ENCODE data around the gene TANGO6.

TANGO6 gene

DNA sequence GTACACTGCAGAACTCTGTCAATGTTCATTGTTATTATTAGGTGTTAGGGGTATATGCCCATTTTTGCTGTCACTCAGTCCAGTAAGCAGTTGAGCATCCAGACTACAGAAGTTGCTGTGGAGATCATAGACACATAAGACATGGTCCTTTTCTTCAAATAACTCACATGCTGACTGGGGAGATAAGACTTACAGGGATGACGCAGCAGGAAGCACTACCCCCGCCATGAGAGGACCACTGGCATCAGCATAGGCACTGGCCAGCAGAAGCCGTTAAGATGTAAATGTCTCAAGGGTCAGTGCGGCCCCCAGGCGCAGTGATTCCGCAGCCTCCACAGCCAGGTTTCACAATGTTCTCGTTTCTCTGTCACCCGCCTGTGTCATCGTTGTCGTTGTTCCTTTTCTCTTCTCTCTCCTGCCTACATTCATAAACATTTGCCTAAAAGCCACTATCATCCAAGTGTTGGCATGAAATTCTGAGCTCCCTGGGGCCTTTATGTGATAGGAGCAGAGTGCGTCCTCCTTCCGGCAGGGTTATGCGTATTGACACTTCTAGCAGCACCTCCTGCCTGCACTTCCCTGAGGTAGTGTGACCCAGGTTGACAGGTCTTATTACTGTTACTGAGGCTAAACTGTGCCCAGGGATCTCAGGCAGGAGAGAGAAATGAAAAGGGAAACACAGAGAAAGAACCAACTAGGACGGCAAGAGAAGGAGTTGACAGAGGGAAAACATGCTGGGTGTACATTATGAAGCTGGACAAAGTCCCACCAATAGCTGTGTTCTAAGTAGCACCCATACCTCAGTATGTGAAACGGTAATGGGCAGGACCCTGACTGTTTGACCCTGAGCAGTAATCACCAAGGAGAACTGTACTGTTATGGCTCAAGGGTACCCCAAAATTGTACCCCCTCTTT is 17.9 kb downstream of the TANGO6 start:
- no peak for DNase-seq (ENCODE audit: insufficient read length, low spot score)
- FAIRE-seq: no peak

GRCh38 chr16:68866933-68867332 is 23.6 kb downstream of the TANGO6 start:
- FAIRE-seq (no peak), DNase-seq (ENCODE audit: insufficient read length, low spot score) (no peak)

DNA sequence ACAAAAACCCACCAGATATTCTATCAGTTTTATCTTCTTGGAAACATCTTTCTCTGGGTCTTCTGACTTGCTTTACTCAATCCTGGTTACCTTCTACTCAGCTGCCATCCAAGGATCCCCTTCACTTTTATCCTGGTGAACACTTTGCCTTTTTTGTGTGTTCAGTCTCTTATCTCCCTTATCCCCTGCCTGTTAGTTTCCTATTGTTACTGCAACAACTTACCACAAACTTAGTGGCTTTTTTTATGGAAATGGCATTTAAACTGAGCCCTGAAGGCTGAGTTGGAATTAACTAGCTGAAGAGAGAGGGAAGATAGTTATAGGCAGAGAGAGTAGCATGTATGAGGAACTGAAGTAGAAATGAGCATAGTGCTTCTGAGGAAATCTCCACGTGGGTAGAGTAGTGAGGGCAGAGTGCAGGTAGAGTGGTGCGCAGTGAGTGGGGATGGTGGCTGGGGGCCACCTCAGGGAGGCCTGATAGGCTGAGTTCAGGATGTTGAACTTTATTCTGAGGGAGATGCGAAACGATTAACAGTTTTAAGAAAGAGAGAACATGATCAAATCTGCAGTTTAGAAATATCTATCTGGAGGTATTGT is 26.3 kb downstream of the TANGO6 start:
- no peak for DNase-seq (ENCODE audit: insufficient read length, low spot score)
- FAIRE-seq: no peak

DNA sequence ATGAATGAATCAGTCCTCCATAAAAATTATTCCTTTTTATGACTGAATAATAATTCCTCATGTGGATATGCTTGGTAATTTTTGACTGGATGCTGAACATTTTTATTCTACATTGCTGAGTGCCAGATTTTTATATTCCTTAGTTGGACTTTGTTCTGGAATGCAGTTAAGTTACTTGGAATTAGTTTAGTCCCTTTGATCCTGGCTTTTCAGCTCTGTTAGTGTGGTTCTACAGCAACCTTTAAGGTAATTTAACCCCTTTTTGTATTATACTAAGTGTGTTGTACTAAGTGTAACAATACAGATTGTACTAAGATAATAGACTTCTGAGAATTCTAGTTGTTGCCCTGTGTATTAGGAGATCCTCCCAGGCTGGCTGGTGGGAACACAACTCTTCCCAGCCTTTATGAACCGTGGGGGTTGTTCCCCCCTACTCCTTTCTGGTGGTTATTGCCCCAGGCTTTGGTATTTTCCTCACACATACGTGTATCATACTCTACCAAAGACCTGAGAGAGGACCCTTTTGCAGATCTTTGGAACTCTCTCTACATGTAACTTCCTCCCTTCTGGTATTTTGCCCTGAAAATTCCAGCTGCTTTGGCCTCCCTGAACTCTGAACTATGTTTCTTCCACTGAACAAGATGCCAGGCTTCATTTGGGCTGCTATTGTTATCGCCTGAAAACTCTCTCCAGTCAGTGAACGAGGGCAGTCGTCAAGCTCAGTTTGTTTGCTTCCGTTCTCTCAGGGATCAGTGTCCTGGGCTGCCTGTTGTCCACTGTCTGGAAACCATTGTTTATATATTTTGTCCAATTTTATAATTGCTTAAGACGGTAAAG is 30.5 kb downstream of the TANGO6 start:
- FAIRE-seq: no peak
- no peak for DNase-seq (ENCODE audit: insufficient read length, low spot score)

- no peak for FAIRE-seq
These were observed 32.5 kb downstream of the TANGO6 start for GRCh38 chr16:68875871-68876270.

GRCh38 chr16:68883685-68884084 is 40.4 kb downstream of the TANGO6 start:
- DNase-seq (ENCODE audit: insufficient read length, low spot score) (no peak), FAIRE-seq (no peak)

More at GRCh38 chr16:68875871-68876270, 32.5 kb downstream of the TANGO6 start:
- no peak for DNase-seq (ENCODE audit: insufficient read length, low spot score)

DNA sequence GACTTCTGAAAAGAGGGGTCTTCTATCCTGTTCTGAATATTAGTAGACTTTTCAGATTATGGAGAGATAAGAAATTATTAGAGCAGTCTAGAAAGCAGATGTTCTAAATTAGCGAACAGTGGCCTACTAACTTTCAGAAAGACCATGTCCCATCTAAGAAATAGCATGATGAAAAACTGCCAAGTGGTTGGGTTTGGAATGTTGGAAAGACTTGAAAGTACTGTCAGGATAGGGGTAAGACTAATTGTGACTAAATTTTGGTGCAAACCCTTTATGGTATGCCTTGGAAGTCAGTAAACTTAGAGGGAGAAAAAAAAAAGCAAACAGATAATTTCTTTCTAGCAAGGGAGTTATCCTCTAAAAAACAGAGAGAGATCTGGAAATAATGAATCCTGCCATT is 41.1 kb downstream of the TANGO6 start:
- FAIRE-seq (no peak), DNase-seq (ENCODE audit: insufficient read length, low spot score) (no peak)

- no peak for FAIRE-seq
- no peak for DNase-seq (ENCODE audit: insufficient read length, low spot score)
These were observed 41.8 kb downstream of the TANGO6 start for GRCh38 chr16:68884861-68885720.

DNA sequence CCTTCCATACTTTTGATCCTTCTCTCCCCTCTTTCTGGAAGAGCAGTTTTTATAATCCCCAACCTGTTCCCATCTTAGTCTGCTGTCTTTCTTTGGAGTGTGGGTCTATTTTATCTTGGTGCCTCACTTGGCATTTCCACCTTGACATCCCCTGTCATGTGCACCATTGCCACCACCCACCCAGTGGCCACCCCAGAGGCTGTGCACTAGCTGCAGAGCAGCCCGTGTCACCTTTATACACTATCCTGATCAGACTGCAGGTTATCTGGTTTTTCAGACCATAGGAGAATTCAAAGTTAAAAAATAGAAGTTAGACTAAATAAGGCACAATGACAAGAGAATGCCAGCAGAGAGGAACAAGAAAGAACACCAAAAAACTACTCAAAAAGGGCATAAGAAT is 43.8 kb downstream of the TANGO6 start:
- no peak for FAIRE-seq

DNA sequence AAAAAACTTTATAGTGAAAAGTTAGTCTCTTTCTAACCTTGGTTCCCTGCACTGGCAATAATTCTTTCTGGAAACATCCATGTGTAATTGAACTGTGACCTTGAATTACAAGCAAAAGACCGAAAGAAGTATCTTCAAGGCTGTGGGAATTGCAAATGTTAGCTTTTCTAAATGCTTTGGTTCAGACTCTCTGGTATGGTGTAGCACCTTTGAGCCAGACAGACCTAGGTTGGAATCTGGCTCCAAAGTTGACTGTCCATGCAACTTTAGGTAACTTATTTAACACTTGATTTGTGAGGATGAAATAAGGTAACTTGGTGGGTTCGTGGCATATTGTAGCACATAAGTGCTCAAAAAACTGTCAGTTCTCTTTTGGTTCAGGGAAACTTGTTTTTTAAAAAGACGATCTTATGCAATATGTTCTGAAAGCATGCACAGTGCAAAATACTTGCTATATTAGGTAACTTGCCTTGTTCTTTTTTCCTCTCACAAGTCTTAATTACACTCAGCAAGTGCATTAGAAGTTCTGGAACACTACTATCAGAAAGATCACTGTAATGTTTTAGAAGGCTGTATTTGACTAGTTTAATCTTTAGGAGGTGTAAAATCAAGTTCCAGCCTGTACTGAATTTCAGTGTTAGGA is 46.3 kb downstream of the TANGO6 start:
- FAIRE-seq (no peak), DNase-seq (ENCODE audit: insufficient read length, low spot score) (no peak)

More for the DNA sequence above, 43.8 kb downstream of the TANGO6 start:
- no peak for DNase-seq (ENCODE audit: insufficient read length, low spot score)

- no peak for DNase-seq (ENCODE audit: insufficient read length, low spot score)
- no peak for FAIRE-seq
These were observed 48.9 kb downstream of the TANGO6 start for GRCh38 chr16:68892214-68892613.

GRCh38 chr16:68892898-68893297 is 49.6 kb downstream of the TANGO6 start:
- no peak for DNase-seq (ENCODE audit: insufficient read length, low spot score)
- no peak for FAIRE-seq

DNA sequence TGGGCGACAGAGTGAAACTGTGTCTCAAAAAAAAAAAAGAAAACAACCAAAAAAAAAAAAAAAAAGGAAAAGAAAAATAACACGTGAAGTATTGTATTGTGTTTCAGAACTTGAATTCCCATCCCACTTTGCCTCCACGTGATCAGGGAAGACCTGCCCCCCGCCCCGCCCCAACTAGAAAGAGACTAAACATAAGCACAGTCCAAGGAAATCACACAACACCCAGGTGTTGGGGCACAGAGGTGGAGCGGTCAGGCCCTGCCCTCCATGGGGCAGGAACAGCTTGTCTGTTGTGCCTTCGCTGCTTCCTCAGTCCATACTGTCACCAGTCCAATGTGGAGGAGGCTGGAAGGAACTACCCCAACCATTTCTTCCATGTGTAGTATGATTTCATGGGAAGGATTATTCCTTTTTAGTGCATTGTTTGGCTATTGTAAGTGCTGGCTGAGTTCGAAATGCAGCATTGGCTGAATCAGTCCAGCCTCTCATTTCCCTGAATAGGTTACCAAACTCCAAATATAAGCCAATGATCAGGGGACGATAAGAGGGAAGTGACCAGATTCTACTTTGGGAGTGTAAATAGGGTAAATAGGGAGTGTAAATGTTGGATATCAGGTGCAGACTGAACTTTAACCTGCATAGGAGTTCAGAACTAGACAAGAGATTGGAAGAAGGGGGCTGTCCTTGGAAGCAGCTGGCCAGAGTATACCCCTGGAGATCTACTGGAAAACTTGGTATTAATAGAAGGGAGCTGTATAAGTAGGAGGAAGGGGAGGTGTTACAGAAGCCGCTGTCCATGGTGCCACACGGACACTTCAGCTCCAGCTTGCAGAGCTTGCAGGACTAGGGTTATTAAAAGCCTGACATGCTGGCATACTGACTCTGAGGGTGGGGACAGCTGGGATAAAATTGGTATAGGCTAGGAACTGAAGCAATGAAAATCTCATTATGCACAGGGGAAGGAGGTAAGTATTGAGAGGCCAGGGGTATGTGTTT is 50.7 kb downstream of the TANGO6 start:
- no peak for DNase-seq (ENCODE audit: insufficient read length, low spot score)
- FAIRE-seq: no peak

DNA sequence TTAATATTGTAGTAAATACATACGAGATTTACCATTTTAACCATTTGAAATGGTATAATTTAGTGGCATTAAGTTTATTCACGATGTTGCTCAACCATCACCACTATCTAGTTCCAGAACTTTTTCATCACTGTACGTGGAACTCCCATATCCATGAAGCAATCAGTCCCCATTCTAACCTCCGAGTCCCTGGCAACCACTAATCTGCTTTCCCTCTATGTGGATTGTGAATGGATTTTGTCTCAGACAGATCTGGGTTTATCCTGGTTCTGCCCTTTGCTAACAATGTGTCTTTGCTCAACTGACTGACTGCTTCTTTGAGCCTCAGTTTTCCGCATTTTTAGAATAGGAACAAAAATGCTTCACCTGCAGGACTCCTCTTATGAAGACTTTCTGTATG is 51.4 kb downstream of the TANGO6 start:
- no peak for DNase-seq (ENCODE audit: insufficient read length, low spot score)
- no peak for FAIRE-seq

DNA sequence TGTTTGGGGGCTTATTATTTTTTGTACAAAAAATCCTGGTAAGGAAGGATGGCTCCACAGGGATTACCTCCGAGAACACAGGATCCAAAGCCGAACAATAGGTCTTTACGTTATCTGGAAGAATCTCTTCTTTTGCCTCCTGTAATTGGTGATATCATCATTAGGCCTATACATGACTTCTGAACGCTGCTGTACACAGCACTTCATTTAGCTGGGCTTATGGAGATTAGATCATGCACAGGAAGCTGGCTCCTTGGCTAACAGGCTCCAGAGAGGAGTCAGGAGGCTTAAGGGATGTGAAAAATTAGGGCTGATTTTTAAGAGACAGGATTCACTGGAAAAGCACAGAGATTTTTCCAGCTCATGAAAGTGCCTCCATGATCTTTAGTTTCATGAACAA is 54.7 kb downstream of the TANGO6 start:
- FAIRE-seq (no peak), DNase-seq (ENCODE audit: insufficient read length, low spot score) (no peak)

DNA sequence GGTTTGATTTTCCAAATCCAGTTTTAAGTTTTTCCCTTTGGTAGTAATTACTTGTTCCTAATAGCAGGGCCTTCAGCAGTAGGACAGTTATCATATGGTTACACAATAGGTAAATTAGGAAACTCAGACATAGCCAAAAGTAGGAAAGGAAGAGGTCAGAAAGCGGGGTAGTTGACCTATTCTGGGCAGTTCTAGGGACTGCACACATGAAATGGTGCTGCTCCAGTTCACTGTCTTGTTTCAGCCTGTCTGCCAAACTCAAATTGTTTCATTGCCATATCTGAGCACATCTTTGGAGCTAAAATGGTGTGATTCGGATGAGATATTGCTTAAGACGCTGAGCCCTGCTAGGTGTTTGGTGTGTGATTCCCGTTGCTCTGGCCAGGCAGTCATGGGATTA is 56.7 kb downstream of the TANGO6 start:
- FAIRE-seq (no peak), DNase-seq (ENCODE audit: insufficient read length, low spot score) (no peak)

DNA sequence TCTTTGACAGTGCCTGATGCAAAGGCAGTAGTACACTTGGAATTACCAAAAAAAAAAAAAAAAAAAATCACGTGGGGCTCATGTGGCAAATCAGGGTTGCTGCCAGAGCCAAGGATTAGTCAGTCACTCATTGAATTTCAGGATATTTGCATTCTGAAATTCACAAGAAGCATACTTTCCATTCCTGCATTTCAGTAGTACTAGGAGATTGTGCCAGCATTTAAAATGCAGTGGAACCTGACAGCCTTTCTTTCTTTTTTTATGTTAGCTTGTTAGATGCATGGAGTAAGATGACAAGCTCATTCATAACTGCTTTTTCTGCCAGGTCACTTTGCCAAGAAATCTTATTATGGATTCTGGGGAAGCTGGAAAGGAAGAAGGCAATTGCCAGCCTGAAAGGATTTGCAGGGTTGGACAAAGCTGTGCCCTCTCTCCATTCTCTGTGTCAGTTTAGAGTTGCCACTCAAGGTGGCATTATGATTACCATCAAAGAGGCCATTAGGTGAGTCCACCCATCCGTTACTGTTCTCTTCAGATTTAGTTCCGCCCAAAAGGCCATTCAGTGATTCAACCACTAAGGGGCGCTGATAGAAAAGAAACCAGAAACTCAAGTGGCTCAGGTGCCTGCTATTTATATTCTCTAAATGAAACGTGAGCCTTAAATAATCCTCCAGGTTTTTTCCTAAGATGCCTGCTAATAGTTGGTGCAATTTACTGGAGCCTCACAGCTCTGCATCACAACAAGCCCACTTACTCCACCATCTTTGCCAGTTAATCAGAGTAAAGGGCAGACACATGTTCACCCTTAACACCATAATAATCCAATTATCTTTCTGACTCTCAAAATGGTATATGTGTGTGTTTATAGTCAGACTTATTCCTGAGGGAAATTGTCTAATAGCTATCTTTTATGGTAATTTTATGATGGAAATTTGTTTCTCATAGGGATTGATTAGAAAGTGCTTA is 59.0 kb downstream of the TANGO6 start:
- FAIRE-seq: peak; percentile 42

GRCh38 chr16:68902969-68903345 is 59.6 kb downstream of the TANGO6 start:
- DNase-seq (ENCODE audit: insufficient read length, low spot score): no peak
- no peak for FAIRE-seq

More for the DNA sequence above, 59.0 kb downstream of the TANGO6 start:
- DNase-seq (ENCODE audit: insufficient read length, low spot score): no peak
